GM21447 (cell line): ENCODE measurements around the gene CDH2.

Source experiments
- ATAC-seq: cut with Tn5 transposase; IDR thresholded peaks from one replicate; pipeline ENCODE4 v1.9.1; 2021; ENCODE audit not compliant: unreplicated experiment

CDH2 gene

GRCh38 chr18:28171837-28172236 is 5.1 kb downstream of the CDH2 start:
- no peak for ATAC-seq

GRCh38 chr18:28168725-28169124 is 8.2 kb downstream of the CDH2 start:
- no peak for ATAC-seq

GRCh38 chr18:28167835-28168349 is 9.0 kb downstream of the CDH2 start:
- ATAC-seq: no peak

- ATAC-seq: no peak
These were observed 12.0 kb downstream of the CDH2 start for GRCh38 chr18:28164771-28165483.

- ATAC-seq: no peak
These were observed 13.6 kb downstream of the CDH2 start for GRCh38 chr18:28163201-28163775.

- no peak for ATAC-seq
These were observed 15.0 kb downstream of the CDH2 start for GRCh38 chr18:28161608-28162599.

- no peak for ATAC-seq
These were observed 17.9 kb downstream of the CDH2 start for GRCh38 chr18:28159055-28159454.

GRCh38 chr18:28158083-28158581 is 18.8 kb downstream of the CDH2 start:
- ATAC-seq: no peak

GRCh38 chr18:28153485-28154065 is 23.4 kb downstream of the CDH2 start:
- no peak for ATAC-seq

- no peak for ATAC-seq
These were observed 24.2 kb downstream of the CDH2 start for GRCh38 chr18:28152754-28153153.

- no peak for ATAC-seq
These were observed 24.6 kb downstream of the CDH2 start for GRCh38 chr18:28152354-28152753.

- no peak for ATAC-seq
These were observed 25.5 kb downstream of the CDH2 start for GRCh38 chr18:28151434-28151833.

GRCh38 chr18:28150925-28151324 is 26.0 kb downstream of the CDH2 start:
- no peak for ATAC-seq

GRCh38 chr18:28149810-28150420 is 27.0 kb downstream of the CDH2 start:
- ATAC-seq: no peak

- ATAC-seq: no peak
These were observed 29.2 kb downstream of the CDH2 start for GRCh38 chr18:28147674-28148171.

- no peak for ATAC-seq
These were observed 33.2 kb downstream of the CDH2 start for GRCh38 chr18:28143725-28144124.

GRCh38 chr18:28138816-28139215 is 38.1 kb downstream of the CDH2 start:
- no peak for ATAC-seq

GRCh38 chr18:28136071-28136470 is 40.9 kb downstream of the CDH2 start:
- no peak for ATAC-seq

- no peak for ATAC-seq
These were observed 42.2 kb downstream of the CDH2 start for GRCh38 chr18:28134774-28135173.

GRCh38 chr18:28132084-28132483 is 44.8 kb downstream of the CDH2 start:
- no peak for ATAC-seq
